SK-N-SH (cell line): ENCODE measurements around the gene RARRES1. TPM values are rescaled to one million over a fixed set of nuclear protein-coding genes. Genes with fewer than 3 reads are reported as not detected.

Experiments
- CTCF ChIA-PET: fragments of 300-600, 350-600 bp; formaldehyde crosslinking; extraction: SDS; loops from one replicate; lab custom pipeline; 2021; lab: Yijun Ruan, JAX
- POLR2A ChIA-PET: fragments of 350-600 bp; sonication (Branson Sonifier 250); formaldehyde crosslinking; extraction: SDS; loops from one replicate; lab custom pipeline; 2020; ENCODE audit warnings: antibody characterized with exemption, inconsistent platforms; lab: Yijun Ruan, JAX
- DNase-seq: peaks from one replicate; pipeline ENCODE4 v3.0.0; 2012
- H2AFZ ChIP-seq: fragments of 200-600 bp; sonication (generic); 2 replicates; pipeline ENCODE4 v1.8.1; 2016; ENCODE audit warnings: antibody characterized with exemption, mild to moderate bottlenecking, low read depth
- H3F3A ChIP-seq: fragments of 200-600 bp; sonication (generic); replicated peaks from 2 replicates; pipeline ENCODE3; 2016; ENCODE audit warnings: antibody characterized with exemption, mild to moderate bottlenecking; ENCODE audit not compliant: insufficient read depth
- H3K27ac ChIP-seq, 2 experiments: fragments of 200-500 bp in 1 of 2; fragments of 200-600 bp in 1 of 2; sonication (Bioruptor generic) in 1 of 2; sonication (generic), shearing (Covaris generic) in 1 of 2; 2 replicates each; pipeline versions ENCODE4 v1.5.1 to v1.6.1; 2014 to 2016; ENCODE audit warnings: low read depth in 2 of 2, inconsistent platforms in 1 of 2, low read length in 1 of 2, mild to moderate bottlenecking in 1 of 2, mixed read lengths in 1 of 2
- H3K27me3 ChIP-seq: fragments of 200-600 bp; sonication (generic), shearing (Covaris generic); 2 replicates; pipeline ENCODE4 v1.6.1; 2016; ENCODE audit warnings: mixed run types; ENCODE audit not compliant: insufficient read depth
- H3K36me3 ChIP-seq, 2 experiments: fragments of 200-500 bp in 1 of 2; fragments of 200-600 bp in 1 of 2; sonication (Bioruptor generic) in 1 of 2; sonication (generic) in 1 of 2; replicated peaks in 1 of 2; 2 replicates each; pipeline versions ENCODE3 to v1.5.1; 2014 to 2016; ENCODE audit warnings: low read length in 1 of 2, mild to moderate bottlenecking in 1 of 2; ENCODE audit not compliant: insufficient read depth in 2 of 2, control insufficient read depth in 1 of 2
- H3K4me1 ChIP-seq, 2 experiments: fragments of 200-500 bp in 1 of 2; fragments of 200-600 bp in 1 of 2; sonication (Bioruptor generic) in 1 of 2; sonication (generic), shearing (Covaris generic) in 1 of 2; 2 replicates each; pipeline versions ENCODE4 v1.5.1 to v1.6.1; 2014 to 2016; ENCODE audit warnings: low read depth in 1 of 2, low read length in 1 of 2, mixed run types in 1 of 2; ENCODE audit not compliant: insufficient read depth in 2 of 2, control insufficient read depth in 1 of 2
- H3K4me2 ChIP-seq: fragments of 200-600 bp; sonication (generic), shearing (Covaris generic); 2 replicates; pipeline ENCODE4 v1.6.1; 2017; ENCODE audit warnings: mixed run types
- H3K4me3 ChIP-seq, 2 experiments: fragments of 200-500 bp in 1 of 2; fragments of 200-600 bp in 1 of 2; sonication (Bioruptor generic) in 1 of 2; sonication (generic), shearing (Covaris generic) in 1 of 2; 2 replicates each; pipeline versions ENCODE4 v1.5.1 to v1.8.1; 2014 to 2016; ENCODE audit warnings: low read depth in 2 of 2, inconsistent platforms in 1 of 2, low read length in 1 of 2, mild to moderate bottlenecking in 1 of 2, mixed read lengths in 1 of 2, moderate library complexity in 1 of 2
- H3K79me2 ChIP-seq: fragments of 200-600 bp; sonication (generic); 2 replicates; pipeline ENCODE4 v1.8.1; 2017; ENCODE audit warnings: mild to moderate bottlenecking; ENCODE audit not compliant: insufficient read depth
- H3K9ac ChIP-seq: fragments of 200-600 bp; sonication (generic); 2 replicates; pipeline ENCODE4 v1.6.1; 2017; ENCODE audit warnings: mixed run types
- H3K9me2 ChIP-seq: fragments of 200-600 bp; sonication (generic); 2 replicates; pipeline ENCODE4 v1.6.1; 2017; ENCODE audit warnings: mixed run types
- H3K9me3 ChIP-seq: fragments of 200-600 bp; sonication (generic); 2 replicates; pipeline ENCODE4 v1.6.1; 2017; ENCODE audit warnings: mixed run types, mild to moderate bottlenecking, moderate library complexity
- H4K20me1 ChIP-seq: fragments of 200-600 bp; sonication (generic); 2 replicates; pipeline ENCODE4 v1.6.1; 2017; ENCODE audit warnings: mild to moderate bottlenecking, mixed run types; ENCODE audit not compliant: insufficient read depth
- ELF1 ChIP-seq: IDR thresholded peaks from 2 replicates; pipeline ENCODE4 v1.4.0; 2012
- EP300 ChIP-seq, 2 experiments: IDR thresholded peaks; 2 replicates each; pipeline versions ENCODE4 v1.4.0 to v1.6.1; 2012; ENCODE audit warnings: borderline replicate concordance in 1 of 2, low read depth in 1 of 2, low read length in 1 of 2
- FOSL2 ChIP-seq: IDR thresholded peaks from 2 replicates; pipeline ENCODE4 v1.4.0; 2012; ENCODE audit warnings: low read depth, mild to moderate bottlenecking, moderate library complexity, borderline replicate concordance
- GATA2 ChIP-seq: sonication (generic); formaldehyde crosslinking; IDR thresholded peaks from 2 replicates; pipeline ENCODE4 v1.5.0; 2020; ENCODE audit warnings: mild to moderate bottlenecking, missing genetic modification reagents
- MXI1 ChIP-seq: IDR thresholded peaks from 2 replicates; pipeline ENCODE4 v1.6.1; 2012; ENCODE audit warnings: mild to moderate bottlenecking, low read depth, low read length, improper control_type of control experiment
- NFIC ChIP-seq: IDR thresholded peaks from 2 replicates; pipeline ENCODE4 v1.4.0; 2012; ENCODE audit warnings: borderline replicate concordance
- NRF1 ChIP-seq: IDR thresholded peaks from 2 replicates; pipeline ENCODE4 v1.6.1; 2012; ENCODE audit warnings: low read depth, mild to moderate bottlenecking, low read length
- RAD21 ChIP-seq: IDR thresholded peaks from 2 replicates; pipeline ENCODE4 v1.6.1; 2012; ENCODE audit warnings: mild to moderate bottlenecking, low read length
- RXRA ChIP-seq: IDR thresholded peaks from 2 replicates; pipeline ENCODE4 v1.4.0; 2012; ENCODE audit warnings: low read depth, mild to moderate bottlenecking, borderline replicate concordance
- SIN3A ChIP-seq: IDR thresholded peaks from 2 replicates; pipeline ENCODE4 v1.6.1; 2012; ENCODE audit warnings: low read depth, mild to moderate bottlenecking, low read length, moderate library complexity, borderline replicate concordance
- SMC3 ChIP-seq: IDR thresholded peaks from 2 replicates; pipeline ENCODE4 v1.6.1; 2012; ENCODE audit warnings: low read depth, low read length, improper control_type of control experiment
- TCF12 ChIP-seq: IDR thresholded peaks from 2 replicates; pipeline ENCODE4 v1.4.0; 2012
- YY1 ChIP-seq: IDR thresholded peaks from 2 replicates; pipeline ENCODE4 v1.4.0; 2012; ENCODE audit warnings: low read depth, mild to moderate bottlenecking
- WGBS: methylation state at CpG from one replicate; pipeline ENCODE4 v1.1.6; 2017; ENCODE audit warnings: low lambda C conversion rate; 5-methylcytosine and 5-hydroxymethylcytosine counted together
- polyA plus RNA-seq, 3 experiments: library from polyadenylated mRNA; depleted of rRNA; stranded (reverse); fragments of >200 nt; gene quantifications; 2 replicates each; pipeline ENCODE4 v1.2.3, GENCODE V29; 2012
- TF ChIP-seq, protein P1 (sequence below): fragments of 150-350 bp; IDR thresholded peaks from 2 replicates; pipeline ENCODE4 v1.6.1; 2016; ENCODE audit warnings: mild to moderate bottlenecking, low read depth, low read length
- TF ChIP-seq, protein P2 (sequence below): fragments of 200-600 bp; sonication (generic); IDR thresholded peaks from 2 replicates; pipeline ENCODE4 v1.6.1; 2017; ENCODE audit warnings: antibody characterized with exemption, mild to moderate bottlenecking, moderate library complexity
- TF ChIP-seq, protein P3 (sequence below): IDR thresholded peaks from 2 replicates; pipeline ENCODE4 v1.4.0; 2012; ENCODE audit warnings: low read depth

The RARRES1 gene
- polyA plus RNA-seq, 1 of the 3 experiments (the other 2 are of a cell fraction): 0.15 TPM

DNA sequence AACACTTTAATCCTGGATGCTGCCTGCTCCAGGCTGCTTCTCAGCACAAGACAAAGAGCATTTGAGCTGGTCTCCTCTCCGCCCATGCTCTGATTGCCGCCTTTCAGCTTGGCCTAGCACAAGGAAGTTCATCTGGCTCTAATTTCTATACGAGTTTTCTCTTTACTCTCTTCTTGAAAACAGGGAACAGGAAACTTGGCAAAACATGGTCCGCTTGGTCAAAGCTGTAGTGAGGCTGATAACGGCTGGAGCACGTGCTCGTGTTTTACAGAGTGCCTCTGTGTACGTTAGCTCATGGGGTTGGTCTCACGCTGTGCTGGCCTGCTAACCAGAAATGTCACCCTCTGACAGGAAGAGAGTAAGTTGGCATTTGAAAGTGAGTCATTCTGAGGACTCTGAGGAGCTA is 19.2 kb downstream of the RARRES1 start (continued):
- no peak for TF ChIP-seq NRF1

DNA sequence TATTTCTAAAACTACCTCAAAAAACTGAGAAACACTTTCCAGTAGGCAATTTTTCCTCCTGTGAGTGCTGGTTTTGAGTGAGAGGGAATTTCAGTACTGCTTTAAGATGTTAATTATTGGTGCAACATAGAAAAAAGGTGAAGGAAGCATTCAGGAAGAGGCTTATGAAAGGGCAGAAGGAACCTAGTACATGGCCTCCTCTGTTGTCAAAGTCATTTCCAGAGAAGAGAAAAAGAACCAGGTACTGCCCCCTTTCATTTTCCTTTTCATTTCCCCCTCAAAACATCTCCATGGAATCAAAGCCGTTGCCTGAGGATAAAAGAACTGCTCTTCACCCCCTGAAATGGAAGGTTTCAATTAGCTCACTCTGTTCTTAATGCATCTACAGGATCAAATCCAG is 19.8 kb downstream of the RARRES1 start:
- H3K9me2 ChIP-seq: no peaks in the 10 kb centered on the region
- H2AFZ ChIP-seq: no peak overlapping the region
- H3K4me2 ChIP-seq: no peak overlapping the region
- peaks cover 18% of the 10 kb centered on the region for H3F3A ChIP-seq
- WGBS: 61% methylated on average over 1 of the region's 1 CpG
- H3K9ac ChIP-seq: no peak overlapping the region
- H3K4me1 ChIP-seq: peaks cover 3 to 21% of the 10 kb centered on the region in 2 experiments
- H3K36me3 ChIP-seq: peaks cover 3 to 12% of the 10 kb centered on the region in 2 experiments
- CTCF ChIA-PET: interaction anchor here (1.5 to 2.5 kb wide), 2 partner anchors 16 to 88 kb away, joined by 3 to 11 read pairs; no protein-coding TSS in a partner anchor
- DNase-seq: no peak
- no peaks in the 10 kb centered on the region for H3K9me3 ChIP-seq
- H3K27me3 ChIP-seq: no peaks in the 10 kb centered on the region
- no peak overlapping the region for H3K4me3 ChIP-seq
- H3K27ac ChIP-seq: peak overlapping the region; percentile 31 to 42; a peak in 3 of 4 replicates
- TF ChIP-seq, protein P1, sequence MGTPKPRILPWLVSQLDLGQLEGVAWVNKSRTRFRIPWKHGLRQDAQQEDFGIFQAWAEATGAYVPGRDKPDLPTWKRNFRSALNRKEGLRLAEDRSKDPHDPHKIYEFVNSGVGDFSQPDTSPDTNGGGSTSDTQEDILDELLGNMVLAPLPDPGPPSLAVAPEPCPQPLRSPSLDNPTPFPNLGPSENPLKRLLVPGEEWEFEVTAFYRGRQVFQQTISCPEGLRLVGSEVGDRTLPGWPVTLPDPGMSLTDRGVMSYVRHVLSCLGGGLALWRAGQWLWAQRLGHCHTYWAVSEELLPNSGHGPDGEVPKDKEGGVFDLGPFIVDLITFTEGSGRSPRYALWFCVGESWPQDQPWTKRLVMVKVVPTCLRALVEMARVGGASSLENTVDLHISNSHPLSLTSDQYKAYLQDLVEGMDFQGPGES: no peak
- no peak for TF ChIP-seq RXRA
- TF ChIP-seq, protein P2, sequence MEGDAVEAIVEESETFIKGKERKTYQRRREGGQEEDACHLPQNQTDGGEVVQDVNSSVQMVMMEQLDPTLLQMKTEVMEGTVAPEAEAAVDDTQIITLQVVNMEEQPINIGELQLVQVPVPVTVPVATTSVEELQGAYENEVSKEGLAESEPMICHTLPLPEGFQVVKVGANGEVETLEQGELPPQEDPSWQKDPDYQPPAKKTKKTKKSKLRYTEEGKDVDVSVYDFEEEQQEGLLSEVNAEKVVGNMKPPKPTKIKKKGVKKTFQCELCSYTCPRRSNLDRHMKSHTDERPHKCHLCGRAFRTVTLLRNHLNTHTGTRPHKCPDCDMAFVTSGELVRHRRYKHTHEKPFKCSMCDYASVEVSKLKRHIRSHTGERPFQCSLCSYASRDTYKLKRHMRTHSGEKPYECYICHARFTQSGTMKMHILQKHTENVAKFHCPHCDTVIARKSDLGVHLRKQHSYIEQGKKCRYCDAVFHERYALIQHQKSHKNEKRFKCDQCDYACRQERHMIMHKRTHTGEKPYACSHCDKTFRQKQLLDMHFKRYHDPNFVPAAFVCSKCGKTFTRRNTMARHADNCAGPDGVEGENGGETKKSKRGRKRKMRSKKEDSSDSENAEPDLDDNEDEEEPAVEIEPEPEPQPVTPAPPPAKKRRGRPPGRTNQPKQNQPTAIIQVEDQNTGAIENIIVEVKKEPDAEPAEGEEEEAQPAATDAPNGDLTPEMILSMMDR: no peak
- TF ChIP-seq ELF1: no peak
- TF ChIP-seq SMC3: no peak
- no peak for TF ChIP-seq SIN3A
- no peak for TF ChIP-seq YY1
- no peak for TF ChIP-seq RAD21
- TF ChIP-seq, protein P3, sequence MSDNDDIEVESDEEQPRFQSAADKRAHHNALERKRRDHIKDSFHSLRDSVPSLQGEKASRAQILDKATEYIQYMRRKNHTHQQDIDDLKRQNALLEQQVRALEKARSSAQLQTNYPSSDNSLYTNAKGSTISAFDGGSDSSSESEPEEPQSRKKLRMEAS: no peak
- no peak for TF ChIP-seq NFIC
- TF ChIP-seq FOSL2: no peak
- no peak for TF ChIP-seq EP300 (IDR thresholded peaks at IDR 0.05; ENCODE audit: borderline replicate concordance in 1 of 2, low read depth in 1 of 2, low read length in 1 of 2)
- TF ChIP-seq MXI1: no peak
- no peak for TF ChIP-seq GATA2 (CRISPR knock-in tag)
- no peak for TF ChIP-seq TCF12
- no peaks in the 10 kb centered on the region for H4K20me1 ChIP-seq
- H3K79me2 ChIP-seq: no peaks in the 10 kb centered on the region
- POLR2A ChIA-PET: no interaction called here
